Hematopoietic multipotent progenitor cell (in vitro differentiated cells): ENCODE data around the gene MFN2. TPM values are rescaled to one million over a fixed set of nuclear protein-coding genes. Genes with fewer than 3 reads are reported as not detected.
"Not testable (repeated sequence)": the region's sequence is repeated elsewhere in the genome, so short reads cannot be mapped to it uniquely, and the experiment has no call there.

ENCODE experiments used
- DNase-seq, 3 donors: peaks; one replicate each; pipeline ENCODE4 v3.0.0-alpha.2; 2011 to 2015; ENCODE audit warnings: low read depth in 2 of 3, low spot score in 2 of 3
- total RNA-seq: library from RNA; depleted of rRNA; stranded (reverse); fragments of >200 nt; gene quantifications from one replicate; pipeline ENCODE4 v1.2.3, GENCODE V29; 2012

Gene MFN2
- 32.6 TPM for total RNA-seq

DNA sequence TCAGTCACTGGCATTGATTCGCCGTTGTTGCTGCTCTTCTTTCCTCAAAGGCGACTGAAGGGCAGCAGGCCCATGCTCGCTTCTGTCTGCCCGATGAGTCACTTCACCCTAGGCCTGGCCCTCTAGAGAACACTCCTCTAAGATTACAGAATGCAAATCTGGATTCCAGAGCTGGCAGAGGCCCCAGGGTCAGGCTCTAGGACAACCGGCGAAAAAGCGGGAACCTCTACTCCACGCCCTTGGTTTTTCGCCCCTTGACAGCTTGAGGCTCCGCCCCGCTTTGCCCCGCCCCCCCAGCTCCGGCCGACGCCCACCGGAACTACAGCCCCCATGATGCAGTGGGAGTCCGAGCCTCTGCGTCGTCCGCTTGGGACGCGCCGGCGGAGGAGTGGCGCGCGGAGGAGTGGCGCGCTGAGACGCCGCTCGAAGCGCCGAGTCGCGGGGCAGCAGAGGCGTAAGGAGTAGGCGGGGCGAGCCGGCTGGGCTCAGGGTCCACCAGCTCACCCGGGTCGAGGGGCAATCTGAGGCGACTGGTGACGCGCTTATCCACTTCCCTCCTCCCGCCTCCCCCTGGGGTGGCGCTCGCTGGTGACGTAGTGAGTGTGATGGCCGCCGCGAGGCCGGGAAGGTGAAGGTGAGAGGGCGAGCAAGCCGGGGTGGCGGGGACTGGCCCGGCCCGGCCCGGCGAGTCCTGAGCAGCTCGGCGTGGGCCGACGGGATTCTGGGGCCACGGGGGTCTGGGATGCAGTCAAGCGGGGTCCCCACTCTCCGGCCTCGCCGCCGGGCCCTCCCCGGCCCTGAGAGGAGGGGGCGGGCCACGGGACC lies at the start of gene MFN2:
MFN2 (plus strand) TSS at position 594 of the 825 bp plus-strand sequence. CDS start 8,725 bp downstream, outside the sequence.
- DNase-seq: peak; percentile 93 to 98 (median 98)

GRCh38 chr1:11930571-11931445 lies 49.4 kb upstream of the MFN2 start:
- DNase-seq: no peak

DNA sequence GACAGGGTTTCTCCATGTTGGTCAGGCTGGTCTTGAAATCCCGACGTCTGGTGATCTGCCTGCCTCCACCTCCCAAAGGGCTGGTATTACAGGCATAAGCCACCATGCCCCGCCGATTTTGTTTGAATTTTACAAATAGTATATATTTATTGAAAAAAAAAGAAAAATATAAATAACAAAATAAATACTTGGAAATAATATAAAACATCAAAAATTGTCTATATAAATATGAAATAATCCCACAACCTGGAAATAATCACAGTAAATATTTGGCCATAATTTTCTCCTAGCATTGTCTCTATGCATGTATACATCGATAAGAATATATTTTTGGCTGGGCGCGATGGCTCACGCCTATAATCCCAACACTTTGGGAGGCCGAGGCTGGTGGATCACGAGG lies 48.4 kb upstream of the MFN2 start:
- DNase-seq: no peak

DNA sequence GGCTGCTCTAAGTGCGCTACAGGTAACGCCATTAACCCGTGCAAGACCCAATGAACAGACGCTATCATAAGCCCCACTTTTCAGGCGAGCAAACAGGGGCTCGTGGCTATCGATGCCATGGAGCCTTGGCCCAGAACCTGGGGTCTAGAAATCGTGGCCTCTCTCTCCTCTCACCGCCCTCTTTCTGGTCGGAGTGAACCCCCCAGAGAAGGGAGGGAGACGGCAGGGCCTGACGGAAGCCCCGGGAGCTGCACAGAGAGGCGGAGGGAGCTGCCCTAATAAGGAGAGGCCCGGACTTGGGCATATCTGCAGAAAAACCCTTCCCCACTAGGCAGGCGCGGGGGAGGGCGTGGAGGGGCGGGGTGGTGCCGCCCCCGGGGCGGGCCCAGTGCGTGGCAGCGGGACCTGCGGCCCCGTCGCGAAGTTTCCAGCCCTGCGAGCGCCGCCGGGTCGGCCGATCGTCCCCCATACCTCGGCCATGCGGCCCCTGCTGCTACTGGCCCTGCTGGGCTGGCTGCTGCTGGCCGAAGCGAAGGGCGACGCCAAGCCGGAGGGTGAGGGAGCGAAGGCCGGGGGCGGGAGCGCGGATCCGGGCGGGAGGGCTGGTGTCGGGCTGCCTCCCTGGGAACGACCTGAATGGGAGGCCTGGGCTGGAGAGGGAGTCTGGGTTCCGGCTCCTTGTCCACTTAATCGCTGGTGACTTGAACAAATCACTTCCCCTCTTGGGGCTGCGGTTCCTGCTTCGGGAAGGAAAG lies 45.8 kb upstream of the MFN2 start, which contains the start of gene PLOD1:
PLOD1 (plus strand) TSS at position 416 of the 755 bp plus-strand sequence; CDS start at position 479, 63 bp downstream.
- DNase-seq: peak; percentile 54 to 84 (median 82)

DNA sequence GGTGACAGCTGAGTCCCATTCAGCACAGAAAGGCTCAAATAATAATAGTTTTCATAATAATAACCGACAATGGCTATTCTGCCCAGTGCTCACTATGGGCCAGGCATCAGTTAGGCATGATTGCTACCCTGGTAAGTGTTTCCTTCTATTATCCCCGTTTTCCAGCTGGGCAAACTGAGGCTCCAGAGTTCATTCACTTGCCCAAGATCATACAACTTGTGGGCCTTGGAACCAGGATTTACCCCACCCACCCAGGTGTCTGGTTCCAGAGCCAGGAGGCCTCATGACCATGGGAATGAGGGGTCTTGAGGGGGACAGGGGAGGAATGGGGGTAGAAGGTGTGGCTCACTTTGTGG lies 45.2 kb upstream of the MFN2 start:
- DNase-seq: no peak

DNA sequence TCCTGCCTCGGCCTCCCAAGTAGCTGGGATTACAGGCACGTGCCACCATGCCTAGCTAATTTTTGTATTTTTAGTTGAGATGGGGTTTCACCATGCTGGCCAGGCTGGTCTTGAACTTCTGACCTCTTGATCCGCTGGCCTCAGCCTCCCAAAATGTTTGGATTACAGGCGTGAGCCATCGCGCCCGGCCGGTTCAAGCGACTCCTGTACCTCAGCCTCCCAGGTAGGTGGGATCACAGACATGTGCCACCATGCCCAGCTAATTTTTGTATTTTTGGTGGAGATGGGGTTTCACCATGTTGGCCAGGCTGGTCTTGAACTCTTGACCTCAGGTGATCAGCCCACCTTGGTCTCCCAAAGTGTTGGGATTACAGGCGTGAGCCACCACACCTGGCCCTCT lies 44.5 kb upstream of the MFN2 start:
- not testable (repeated sequence) for DNase-seq

GRCh38 chr1:11938722-11939526 lies 41.3 kb upstream of the MFN2 start:
- no peak for DNase-seq

GRCh38 chr1:11939794-11940193 lies 40.5 kb upstream of the MFN2 start:
- DNase-seq: not testable (repeated sequence)

DNA sequence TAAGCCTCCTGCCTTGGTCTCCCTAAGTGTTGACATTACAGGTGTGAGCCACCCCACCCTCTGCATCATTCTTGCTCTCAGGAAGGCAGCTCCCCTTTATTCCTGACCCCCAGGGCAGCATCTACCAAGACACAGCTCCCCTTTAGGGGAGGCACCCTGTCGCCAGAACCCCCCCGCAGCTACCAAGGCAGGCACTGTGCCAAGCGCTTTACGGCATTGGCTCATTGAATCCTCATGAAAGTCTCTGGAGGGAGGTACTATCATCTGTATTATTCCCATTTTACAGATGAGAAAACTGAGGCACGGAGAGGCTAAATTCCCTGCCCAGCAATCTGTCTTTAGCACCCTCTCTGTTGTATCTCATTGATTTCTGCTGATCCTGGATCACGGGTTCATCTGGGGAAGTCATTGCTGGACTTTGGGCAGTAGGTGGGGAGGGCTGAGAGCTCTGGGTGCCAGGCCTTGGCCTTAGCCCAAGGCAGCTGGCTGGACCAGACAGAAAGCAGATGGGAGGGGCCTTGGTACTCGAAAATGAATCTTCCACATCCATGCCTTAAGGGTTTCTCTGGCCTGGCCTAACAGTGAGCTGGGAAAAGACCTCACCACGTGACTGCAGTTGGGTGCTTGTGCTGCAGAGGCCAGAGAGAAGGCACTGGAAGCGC lies 39.9 kb upstream of the MFN2 start:
- no peak for DNase-seq

GRCh38 chr1:11942280-11942679 lies 38.0 kb upstream of the MFN2 start:
- DNase-seq: no peak

GRCh38 chr1:11943619-11944018 lies 36.6 kb upstream of the MFN2 start:
- DNase-seq: no peak

DNA sequence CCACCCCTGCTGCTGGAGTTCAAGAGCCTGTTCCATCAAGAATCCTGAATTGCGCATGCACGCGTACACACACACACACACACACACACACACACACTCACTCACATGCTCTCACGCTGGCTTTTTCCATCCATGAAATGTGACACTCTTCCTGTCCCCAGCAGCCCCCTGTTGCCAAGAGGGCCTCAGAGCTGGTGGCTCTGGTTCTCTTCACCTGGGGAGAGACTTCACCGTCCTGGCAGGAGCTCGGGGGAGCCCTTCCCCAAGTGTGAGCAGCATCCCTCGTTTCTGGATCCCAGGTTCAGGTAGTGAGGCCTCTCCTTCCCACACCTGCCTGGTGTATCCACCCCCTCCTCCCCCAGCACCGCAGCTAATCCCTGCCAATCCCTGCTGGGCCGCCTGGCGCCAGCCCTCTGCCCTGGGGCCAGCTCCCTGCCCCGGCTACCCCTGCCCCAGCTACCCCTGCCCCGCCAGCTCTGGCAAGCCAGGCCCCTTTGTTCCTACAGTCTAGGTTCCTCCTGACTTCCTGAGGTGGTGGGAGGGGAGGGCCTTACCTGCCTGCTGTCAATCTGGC lies 35.8 kb upstream of the MFN2 start:
- DNase-seq: no peak

GRCh38 chr1:11946647-11947046 lies 33.6 kb upstream of the MFN2 start:
- DNase-seq: no peak

- DNase-seq: no peak
Measured at GRCh38 chr1:11948822-11949458, 31.3 kb upstream of the MFN2 start.

DNA sequence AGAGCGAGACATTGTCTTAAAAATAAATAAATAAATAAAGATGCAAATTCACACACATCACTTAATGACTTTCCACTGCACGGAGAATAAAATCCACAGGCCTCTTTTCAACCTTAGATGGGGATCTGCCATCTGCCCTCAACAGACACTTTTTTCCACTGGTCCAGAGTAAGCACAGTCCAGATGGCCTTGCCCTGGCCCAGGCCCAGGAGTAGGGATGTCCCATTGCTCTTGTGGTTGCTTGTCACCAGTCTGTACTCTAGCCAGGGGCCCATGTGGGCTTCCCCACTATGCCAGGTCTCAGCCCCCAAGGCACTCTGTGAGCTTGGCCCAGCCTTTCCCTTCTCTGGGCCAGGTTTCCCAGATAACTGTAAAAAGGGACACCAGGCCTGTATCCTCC lies 28.3 kb upstream of the MFN2 start:
- DNase-seq: no peak

- no peak for DNase-seq
Measured at GRCh38 chr1:11952455-11953109, 27.7 kb upstream of the MFN2 start.

DNA sequence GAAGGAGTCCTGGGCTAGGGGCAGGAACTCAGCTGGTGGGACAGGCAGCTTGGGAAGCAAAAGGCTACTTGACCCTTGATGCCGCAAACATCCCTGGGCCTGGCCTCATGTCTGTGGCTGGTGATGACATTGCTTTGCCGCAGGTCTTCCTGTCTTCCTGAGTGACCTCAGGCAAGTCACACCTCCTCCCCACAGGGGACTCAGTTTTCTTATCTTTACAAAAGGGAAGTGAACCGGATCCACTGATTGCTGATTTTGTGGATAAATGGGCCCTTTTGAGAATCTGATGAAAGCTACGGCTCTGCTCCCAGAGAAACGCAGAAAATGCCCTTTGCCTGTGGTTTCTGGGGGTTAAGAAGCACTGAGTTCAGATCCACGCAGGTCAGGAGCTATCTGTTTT lies 25.0 kb upstream of the MFN2 start:
- DNase-seq: no peak

DNA sequence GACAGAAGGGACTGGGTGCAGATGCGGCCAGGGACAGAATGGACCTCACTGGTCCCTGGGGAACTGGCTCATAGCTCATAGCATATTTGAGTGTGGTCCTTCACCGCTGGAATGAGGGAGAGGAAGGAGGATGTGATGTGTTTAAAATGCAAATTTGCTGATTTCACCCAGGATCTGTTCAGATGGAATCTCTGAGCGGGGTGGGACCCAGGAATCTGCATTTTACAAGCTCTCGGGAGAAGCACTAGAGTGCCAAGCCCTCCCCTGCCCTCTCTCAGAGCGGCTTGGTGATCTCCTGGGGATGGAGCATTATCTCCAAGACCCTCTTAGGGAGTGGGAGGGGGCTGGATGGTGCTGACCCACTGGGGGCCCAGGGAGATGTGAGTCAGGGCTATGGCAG lies 22.8 kb upstream of the MFN2 start:
- no peak for DNase-seq
